Esophagus muscularis mucosa (tissue), 4 donors: ENCODE data around the gene TLE3. TPM values are rescaled to one million over a fixed set of nuclear protein-coding genes. Genes with fewer than 3 reads are reported as not detected.

Experiments
- DNase-seq: peaks from one replicate; pipeline ENCODE4 v3.0.0-alpha.2; 2017; ENCODE audit errors: extremely low spot score
- H3K27ac ChIP-seq, 4 donors: fragments of 200-600 bp; sonication (generic); replicated peaks in 1 of 4; 1 replicate in 3 of 4; 2 replicates in 1 of 4; pipeline ENCODE4 v1.5.1; 2016 to 2019; ENCODE audit warnings: mild to moderate bottlenecking in 1 of 4
- H3K27me3 ChIP-seq, 4 donors: fragments of 200-600 bp; sonication (generic); one replicate each; pipeline versions ENCODE4 v1.5.1 to v1.6.0; 2016 to 2019
- H3K36me3 ChIP-seq, 4 donors: fragments of 200-600 bp; sonication (generic); one replicate each; pipeline ENCODE4 v1.5.1; 2016 to 2019
- H3K4me1 ChIP-seq, 4 donors: fragments of 200-600 bp; sonication (generic); one replicate each; pipeline ENCODE4 v1.5.1; 2016 to 2019
- H3K4me3 ChIP-seq, 4 donors: fragments of 200-600 bp; sonication (generic); 1 replicate in 2 of 4; 2 replicates in 2 of 4; pipeline ENCODE4 v1.5.1; 2016 to 2019; ENCODE audit warnings: mild to moderate bottlenecking in 4 of 4, moderate library complexity in 1 of 4
- H3K9me3 ChIP-seq, 4 donors: fragments of 200-600 bp; sonication (generic); 1 replicate in 3 of 4; 2 replicates in 1 of 4; pipeline ENCODE4 v1.5.1; 2016 to 2019
- EP300 ChIP-seq: sonication (generic); formaldehyde crosslinking; IDR thresholded peaks from one replicate; pipeline ENCODE4 v1.6.1; 2017; ENCODE audit warnings: antibody characterized with exemption
- POLR2A ChIP-seq: fragments of 450-650 bp; IDR thresholded peaks from one replicate; pipeline ENCODE4 v1.6.1; 2017; ENCODE audit warnings: antibody characterized with exemption, moderate library complexity, mild to moderate bottlenecking, low read depth
- POLR2AphosphoS5 ChIP-seq, 2 donors: sonication (generic); formaldehyde crosslinking; IDR thresholded peaks; one replicate each; pipeline ENCODE4 v1.6.1; 2017; ENCODE audit warnings: antibody characterized with exemption in 2 of 2
- WGBS: methylation state at CpG from one replicate; pipeline ENCODE4 v1.1.5; 2018; 5-methylcytosine and 5-hydroxymethylcytosine counted together
- intact Hi-C: fragments of 100-400 bp; cut with DNase I; formaldehyde crosslinking; loops from one replicate; pipeline ENCODE4 v1.15.1; 2023
- total RNA-seq, 4 donors: library from RNA; depleted of rRNA; stranded (reverse); fragments of >200 nt; gene quantifications; one replicate each; pipeline versions ENCODE4 v1.1.0 to v1.2.1, GENCODE V29; 2016
- TF ChIP-seq, protein P1 (sequence below), 3 experiments: fragments of 200-600 bp in 2 of 3; fragments of 450-650 bp in 1 of 3; sonication (generic) in 2 of 3; IDR thresholded peaks; one replicate each; pipeline ENCODE4 v1.5.1; 2017 to 2019; ENCODE audit warnings: antibody characterized with exemption in 3 of 3, mild to moderate bottlenecking in 2 of 3, moderate library complexity in 1 of 3

TLE3 gene
- total RNA-seq, 4 donors from 2014 or later = 35.7 to 81.3 (median 59.2) TPM

DNA sequence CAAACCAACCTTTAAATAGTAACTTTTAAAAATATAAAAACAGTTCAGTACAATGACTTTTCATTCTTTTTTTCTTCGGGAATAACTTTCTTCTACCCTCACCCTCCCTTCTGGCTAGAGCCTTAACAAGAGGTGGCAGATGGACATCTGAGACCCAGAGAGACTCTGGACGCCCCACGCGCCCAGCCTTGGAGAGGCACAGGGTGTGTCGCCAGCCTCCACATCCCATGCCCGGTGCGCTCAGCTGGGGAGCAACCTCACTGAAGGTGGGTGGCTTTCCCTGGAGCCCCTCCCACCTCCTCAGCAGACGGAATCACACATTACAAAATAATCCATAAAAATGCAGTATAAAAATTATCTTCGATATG, 49.5 kb downstream of the TLE3 start:
- TF ChIP-seq EP300 (no peak), POLR2A (no peak), POLR2AphosphoS5 (IDR thresholded peaks at IDR 0.05) (no peak)
- TF ChIP-seq, protein P1, sequence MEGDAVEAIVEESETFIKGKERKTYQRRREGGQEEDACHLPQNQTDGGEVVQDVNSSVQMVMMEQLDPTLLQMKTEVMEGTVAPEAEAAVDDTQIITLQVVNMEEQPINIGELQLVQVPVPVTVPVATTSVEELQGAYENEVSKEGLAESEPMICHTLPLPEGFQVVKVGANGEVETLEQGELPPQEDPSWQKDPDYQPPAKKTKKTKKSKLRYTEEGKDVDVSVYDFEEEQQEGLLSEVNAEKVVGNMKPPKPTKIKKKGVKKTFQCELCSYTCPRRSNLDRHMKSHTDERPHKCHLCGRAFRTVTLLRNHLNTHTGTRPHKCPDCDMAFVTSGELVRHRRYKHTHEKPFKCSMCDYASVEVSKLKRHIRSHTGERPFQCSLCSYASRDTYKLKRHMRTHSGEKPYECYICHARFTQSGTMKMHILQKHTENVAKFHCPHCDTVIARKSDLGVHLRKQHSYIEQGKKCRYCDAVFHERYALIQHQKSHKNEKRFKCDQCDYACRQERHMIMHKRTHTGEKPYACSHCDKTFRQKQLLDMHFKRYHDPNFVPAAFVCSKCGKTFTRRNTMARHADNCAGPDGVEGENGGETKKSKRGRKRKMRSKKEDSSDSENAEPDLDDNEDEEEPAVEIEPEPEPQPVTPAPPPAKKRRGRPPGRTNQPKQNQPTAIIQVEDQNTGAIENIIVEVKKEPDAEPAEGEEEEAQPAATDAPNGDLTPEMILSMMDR (IDR thresholded peaks at IDR 0.05) = no peak
- H3K27me3 ChIP-seq = no peaks in the 10 kb centered on the region
- H3K9me3 ChIP-seq = no peaks in the 10 kb centered on the region
- intact Hi-C loops = no loop called here
- DNase-seq = no peak
- 82% methylated on average over 9 of the region's 9 CpGs for WGBS
- peak overlapping the region in 1 of 4 donors; percentile 42 for H3K27ac ChIP-seq
- peaks cover 0 to 35% (median 26%) of the 10 kb centered on the region in 4 donors for H3K4me1 ChIP-seq
- no peak overlapping the region for H3K4me3 ChIP-seq
- H3K36me3 ChIP-seq = peaks cover 28 to 52% (median 42%) of the 10 kb centered on the region in 4 donors

DNA sequence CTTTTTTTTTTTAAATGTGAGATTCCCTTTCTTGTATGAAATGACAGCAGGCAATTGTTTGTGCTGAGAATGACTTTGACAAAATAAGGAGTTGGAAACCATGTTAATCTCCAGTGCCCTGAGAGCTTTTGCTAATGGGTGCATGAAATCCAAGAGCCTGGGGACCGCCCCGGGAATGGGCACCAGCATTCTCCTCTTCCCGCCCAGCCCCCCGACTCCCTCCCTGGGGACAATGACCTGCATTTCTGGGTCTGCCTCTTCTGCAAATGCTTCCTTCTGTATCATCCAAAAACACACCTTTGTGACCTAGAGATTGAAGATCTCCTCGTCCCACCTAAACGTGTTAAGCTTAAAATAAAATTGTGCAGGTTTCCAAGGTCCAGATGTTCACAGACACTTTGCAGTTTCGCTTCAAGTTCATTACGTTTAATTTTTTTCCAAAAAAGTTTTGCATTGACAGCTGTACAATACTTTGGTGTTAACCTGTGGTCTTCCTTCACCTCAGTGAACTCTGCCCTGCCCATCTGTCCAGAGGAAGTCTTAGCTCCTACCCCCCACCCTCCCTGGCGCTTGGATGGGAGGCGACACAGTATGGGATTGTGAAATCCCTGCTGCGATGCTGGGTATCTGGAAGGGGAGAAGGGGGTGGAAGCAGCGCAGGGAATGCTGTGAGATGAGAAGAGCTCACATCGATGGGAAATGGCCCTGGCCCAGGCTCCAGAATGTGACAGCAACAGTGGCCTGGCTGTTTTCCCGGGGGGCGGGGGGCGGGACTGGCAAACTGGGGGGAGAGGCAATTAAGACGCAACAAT, 50.1 kb downstream of the TLE3 start:
- no peak overlapping the region for H3K4me3 ChIP-seq
- peak overlapping the region in 1 of 4 donors; percentile 42 for H3K27ac ChIP-seq
- peaks cover 22 to 46% (median 37%) of the 10 kb centered on the region in 4 donors for H3K36me3 ChIP-seq
- peaks cover 0 to 35% (median 26%) of the 10 kb centered on the region in 4 donors for H3K4me1 ChIP-seq
- H3K9me3 ChIP-seq = no peaks in the 10 kb centered on the region
- intact Hi-C loops = no loop called here
- H3K27me3 ChIP-seq = no peaks in the 10 kb centered on the region
- DNase-seq = no peak
- WGBS = 70% methylated on average over 16 of the region's 17 CpGs
- TF ChIP-seq POLR2AphosphoS5 (IDR thresholded peaks at IDR 0.05) (peak in 1 of 2 donors; percentile 19), EP300 (no peak), POLR2A (no peak)

DNA sequence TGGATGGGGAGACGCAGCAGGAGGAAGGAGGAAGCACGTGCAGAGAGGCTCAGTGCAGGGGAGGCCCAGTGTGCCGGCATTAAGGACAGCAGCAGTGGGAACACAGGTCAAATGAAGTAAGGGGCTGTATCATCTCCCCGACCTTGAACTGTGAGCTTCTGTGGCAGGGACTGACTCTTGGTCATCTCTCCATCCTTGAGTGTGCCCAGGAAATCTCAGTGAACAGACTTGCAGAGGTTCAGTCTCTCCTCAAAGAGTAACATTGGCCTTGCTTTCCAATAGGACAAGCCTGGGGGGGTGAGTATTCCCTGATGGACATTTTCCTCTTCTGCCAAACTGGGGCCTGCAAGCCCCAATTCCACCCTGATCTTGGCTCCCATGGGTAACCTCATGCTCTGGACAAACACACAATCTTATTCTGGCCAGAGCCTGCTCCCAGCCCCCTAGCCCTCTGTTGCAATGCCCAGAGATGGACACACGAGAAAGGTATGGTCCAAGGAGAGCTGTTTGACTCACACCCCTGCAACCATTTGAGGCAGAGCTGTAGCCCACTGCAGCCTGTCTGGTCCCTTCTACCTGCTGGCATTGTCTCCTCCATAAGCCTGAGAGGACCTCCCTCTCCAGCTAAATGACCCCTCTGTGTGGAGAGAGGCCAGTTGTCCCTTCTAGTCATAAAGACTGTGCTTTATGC, 50.9 kb downstream of the TLE3 start:
- no peak for DNase-seq
- H3K36me3 ChIP-seq = peaks cover 15 to 38% (median 29%) of the 10 kb centered on the region in 4 donors
- no peak overlapping the region for H3K4me3 ChIP-seq
- intact Hi-C loops = no loop called here
- TF ChIP-seq EP300 = no peak
- TF ChIP-seq, protein P1 (IDR thresholded peaks at IDR 0.05) = no peak
- TF ChIP-seq POLR2A = no peak
- no peak for TF ChIP-seq POLR2AphosphoS5 (IDR thresholded peaks at IDR 0.05)
- H3K27ac ChIP-seq = peak overlapping the region in 1 of 4 donors; percentile 10
- H3K4me1 ChIP-seq = peaks cover 0 to 35% (median 26%) of the 10 kb centered on the region in 4 donors
- H3K9me3 ChIP-seq = no peaks in the 10 kb centered on the region
- H3K27me3 ChIP-seq = no peaks in the 10 kb centered on the region
- WGBS = 85% methylated on average over 5 of the region's 5 CpGs

DNA sequence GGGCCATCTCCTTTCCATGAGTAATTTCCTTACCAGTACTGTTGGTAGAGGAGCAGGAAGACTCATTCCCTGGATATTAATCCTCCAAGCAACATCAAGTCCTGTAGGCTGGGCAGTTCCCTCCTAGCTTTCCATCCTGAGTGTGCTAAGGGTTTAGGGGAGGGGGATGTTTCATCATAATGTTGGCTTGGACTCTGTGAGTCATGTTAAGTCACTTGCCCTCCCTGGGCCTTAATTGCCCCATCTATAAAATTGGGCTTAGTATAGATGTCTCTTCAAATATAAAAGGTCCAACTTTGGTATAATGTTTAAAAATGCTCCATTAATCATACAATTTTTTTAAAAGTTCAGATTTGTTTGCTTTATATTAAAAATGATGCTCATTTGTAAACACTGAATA, 52.7 kb downstream of the TLE3 start:
- Histone ChIP-seq H3K27ac (no peak overlapping the region), H3K4me1 (peaks cover 0 to 27% (median 24%) of the 10 kb centered on the region in 4 donors), H3K27me3 (no peaks in the 10 kb centered on the region), H3K9me3 (no peaks in the 10 kb centered on the region), H3K4me3 (no peak overlapping the region), H3K36me3 (peaks cover 4 to 20% (median 11%) of the 10 kb centered on the region in 4 donors)
- TF ChIP-seq, protein P1 (IDR thresholded peaks at IDR 0.05) = no peak
- DNase-seq = no peak
- intact Hi-C loops = no loop called here

DNA sequence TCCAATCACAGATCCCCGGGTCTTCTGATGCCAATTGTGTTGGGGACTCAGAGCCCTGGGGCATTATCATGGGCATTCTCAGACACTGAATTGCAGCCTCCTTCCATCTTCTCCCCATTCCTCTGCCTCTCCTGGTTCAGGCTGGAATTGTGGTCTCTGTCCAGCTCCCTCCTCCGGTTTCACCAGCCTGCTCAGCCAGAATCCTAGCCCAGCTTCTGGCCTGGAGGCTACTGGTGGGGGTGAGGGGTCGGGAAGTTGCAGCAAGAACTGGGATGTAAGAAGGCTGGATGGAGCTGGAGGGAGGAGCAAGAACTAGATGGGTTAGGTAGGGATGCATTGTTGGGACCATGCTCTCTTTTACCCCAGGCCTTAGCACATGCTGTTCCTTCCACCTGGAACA, 53.5 kb downstream of the TLE3 start:
- peaks cover 0 to 12% (median 4%) of the 10 kb centered on the region in 4 donors for H3K36me3 ChIP-seq
- H3K9me3 ChIP-seq = no peaks in the 10 kb centered on the region
- no peak overlapping the region for H3K4me3 ChIP-seq
- TF ChIP-seq EP300 = no peak
- TF ChIP-seq POLR2AphosphoS5 (IDR thresholded peaks at IDR 0.05) = no peak
- no peak for TF ChIP-seq POLR2A
- TF ChIP-seq, protein P1 (IDR thresholded peaks at IDR 0.05) = no peak
- WGBS = 86% methylated on average over 3 of the region's 3 CpGs
- no peak for DNase-seq
- peaks cover 0 to 20% (median 15%) of the 10 kb centered on the region in 4 donors for H3K4me1 ChIP-seq
- no peak overlapping the region for H3K27ac ChIP-seq
- intact Hi-C loops = no loop called here
- H3K27me3 ChIP-seq = no peaks in the 10 kb centered on the region
